Neural crest cell (in vitro differentiated cells): ENCODE measurements around the gene KRT10. TPM values are rescaled to one million over a fixed set of nuclear protein-coding genes. Genes with fewer than 3 reads are reported as not detected.

Source experiments
- DNase-seq: peaks from one replicate; pipeline ENCODE4 v3.0.0; 2021; ENCODE audit warnings: low read depth, mixed read lengths, low spot score
- H3K27ac Mint-ChIP-seq: one replicate; pipeline ENCODE4 v1.8.0; 2021; ENCODE audit warnings: mild to moderate bottlenecking, mixed read lengths; ENCODE audit not compliant: unreplicated experiment
- H3K27me3 Mint-ChIP-seq: 2 replicates; pipeline ENCODE4 v1.8.0; 2021; ENCODE audit warnings: low read depth, mild to moderate bottlenecking, mixed read lengths
- H3K36me3 Mint-ChIP-seq: 2 replicates; pipeline ENCODE4 v1.8.0; 2021; ENCODE audit warnings: low read depth, mild to moderate bottlenecking, mixed read lengths
- H3K4me1 Mint-ChIP-seq: 2 replicates; pipeline ENCODE4 v1.8.0; 2021; ENCODE audit warnings: mixed read lengths
- H3K4me3 Mint-ChIP-seq: one replicate; pipeline ENCODE4 v1.8.0; 2021; ENCODE audit warnings: mild to moderate bottlenecking, mixed read lengths
- H3K9me3 Mint-ChIP-seq: 2 replicates; pipeline ENCODE4 v1.8.0; 2021; ENCODE audit warnings: mixed read lengths
- total RNA-seq: library from RNA; stranded (reverse); gene quantifications from 2 replicates; pipeline ENCODE4 v1.2.1, GENCODE V29; 2021
- TF ChIP-seq, protein P1 (sequence below): fragments of 200-600 bp; sonication (generic); conservative IDR thresholded peaks from 2 replicates; pipeline ENCODE4 v1.5.0; 2021; ENCODE audit warnings: antibody characterized with exemption, mild to moderate bottlenecking

KRT10 gene
- total RNA-seq, 1 donor from 2014 or later: 39.1 TPM

DNA sequence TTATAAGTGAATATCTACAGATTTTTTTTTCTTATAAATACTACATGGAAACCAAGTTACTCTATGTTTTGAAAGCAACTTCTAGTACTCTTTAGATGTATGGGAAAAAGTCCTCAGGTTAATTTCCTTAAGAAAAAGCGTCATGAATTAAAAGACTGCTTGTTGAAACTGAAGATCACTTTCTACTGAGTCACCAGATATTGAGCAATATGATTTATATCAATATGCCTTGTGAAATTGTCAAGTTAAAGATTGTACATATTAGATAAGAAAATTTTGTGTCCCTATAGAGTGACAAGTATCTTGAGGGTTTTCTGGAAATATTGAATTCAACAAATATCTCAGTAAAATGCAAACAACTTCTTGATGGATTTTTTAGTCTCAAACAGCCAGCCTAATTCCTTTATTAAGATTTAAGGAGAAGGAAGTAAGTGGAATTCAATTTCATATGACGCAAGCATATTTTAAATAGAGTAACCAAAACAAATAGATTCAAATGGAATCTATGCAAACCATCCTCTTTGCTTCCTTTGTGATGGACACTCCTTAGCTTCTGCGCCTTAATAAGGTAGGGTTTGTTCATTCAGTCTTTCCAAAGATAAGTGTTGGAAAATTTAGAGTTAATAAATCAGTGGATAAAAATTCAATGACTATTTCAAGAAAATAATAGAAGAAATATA lies 28.0 kb upstream of the KRT10 start:
- H3K27me3 Mint-ChIP-seq: peaks cover 37% of the 10 kb centered on the region
- no peaks in the 10 kb centered on the region for H3K9me3 Mint-ChIP-seq
- no peak for DNase-seq
- H3K27ac Mint-ChIP-seq: no peak overlapping the region
- TF ChIP-seq, protein P1, sequence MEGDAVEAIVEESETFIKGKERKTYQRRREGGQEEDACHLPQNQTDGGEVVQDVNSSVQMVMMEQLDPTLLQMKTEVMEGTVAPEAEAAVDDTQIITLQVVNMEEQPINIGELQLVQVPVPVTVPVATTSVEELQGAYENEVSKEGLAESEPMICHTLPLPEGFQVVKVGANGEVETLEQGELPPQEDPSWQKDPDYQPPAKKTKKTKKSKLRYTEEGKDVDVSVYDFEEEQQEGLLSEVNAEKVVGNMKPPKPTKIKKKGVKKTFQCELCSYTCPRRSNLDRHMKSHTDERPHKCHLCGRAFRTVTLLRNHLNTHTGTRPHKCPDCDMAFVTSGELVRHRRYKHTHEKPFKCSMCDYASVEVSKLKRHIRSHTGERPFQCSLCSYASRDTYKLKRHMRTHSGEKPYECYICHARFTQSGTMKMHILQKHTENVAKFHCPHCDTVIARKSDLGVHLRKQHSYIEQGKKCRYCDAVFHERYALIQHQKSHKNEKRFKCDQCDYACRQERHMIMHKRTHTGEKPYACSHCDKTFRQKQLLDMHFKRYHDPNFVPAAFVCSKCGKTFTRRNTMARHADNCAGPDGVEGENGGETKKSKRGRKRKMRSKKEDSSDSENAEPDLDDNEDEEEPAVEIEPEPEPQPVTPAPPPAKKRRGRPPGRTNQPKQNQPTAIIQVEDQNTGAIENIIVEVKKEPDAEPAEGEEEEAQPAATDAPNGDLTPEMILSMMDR: no peak
- no peaks in the 10 kb centered on the region for H3K4me1 Mint-ChIP-seq
- no peak overlapping the region for H3K4me3 Mint-ChIP-seq
- no peaks in the 10 kb centered on the region for H3K36me3 Mint-ChIP-seq

- no peaks in the 10 kb centered on the region for H3K36me3 Mint-ChIP-seq
- H3K9me3 Mint-ChIP-seq: no peaks in the 10 kb centered on the region
- H3K27me3 Mint-ChIP-seq: peaks cover 44% of the 10 kb centered on the region
Observed at GRCh38 chr17:40849723-40850122, 27.3 kb upstream of the KRT10 start.

GRCh38 chr17:40848583-40849235 lies 26.3 kb upstream of the KRT10 start:
- Mint-ChIP-seq H3K27ac (no peak overlapping the region), H3K27me3 (peaks cover 51% of the 10 kb centered on the region), H3K4me3 (no peak overlapping the region), H3K4me1 (no peaks in the 10 kb centered on the region), H3K9me3 (no peaks in the 10 kb centered on the region), H3K36me3 (no peaks in the 10 kb centered on the region)
- no peak for DNase-seq
- TF ChIP-seq, protein P1: no peak

More at GRCh38 chr17:40849723-40850122, 27.3 kb upstream of the KRT10 start:
- Mint-ChIP-seq H3K4me3 (no peak overlapping the region), H3K4me1 (no peaks in the 10 kb centered on the region), H3K27ac (no peak overlapping the region)
- TF ChIP-seq, protein P1: no peak
- DNase-seq: no peak

DNA sequence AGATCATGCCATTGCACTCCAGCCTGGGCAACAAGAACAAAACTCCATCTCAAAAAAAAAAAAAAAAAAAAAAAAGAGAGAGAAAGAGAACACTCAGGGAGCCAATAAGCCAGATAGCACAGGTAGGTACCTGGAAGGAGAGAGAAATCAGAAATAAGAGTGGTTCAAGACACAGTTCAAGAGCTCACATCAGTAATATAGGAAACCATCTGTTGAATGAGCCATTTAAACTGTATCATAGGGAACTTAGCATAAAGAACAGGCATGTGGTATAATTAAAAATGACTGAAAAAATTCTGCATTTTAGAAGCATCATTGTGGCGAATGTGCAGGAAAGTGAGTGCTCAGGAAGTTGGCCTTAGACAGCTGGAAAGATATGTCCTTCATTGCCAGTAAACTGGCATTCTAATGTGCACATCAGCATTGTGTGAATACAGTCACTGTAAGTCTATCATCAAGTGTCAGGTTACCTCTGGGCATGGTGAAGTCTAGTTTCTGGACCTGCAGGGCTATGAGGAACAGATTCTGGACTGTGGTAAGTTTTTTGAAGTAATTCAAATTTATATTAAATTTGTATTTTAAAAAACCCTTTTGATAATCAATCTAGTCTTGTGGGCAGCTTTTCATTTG lies 24.2 kb upstream of the KRT10 start:
- TF ChIP-seq, protein P1: no peak
- Mint-ChIP-seq H3K27ac (no peak overlapping the region), H3K4me3 (no peak overlapping the region), H3K4me1 (no peaks in the 10 kb centered on the region), H3K36me3 (no peaks in the 10 kb centered on the region), H3K27me3 (peaks cover 55% of the 10 kb centered on the region), H3K9me3 (no peaks in the 10 kb centered on the region)
- no peak for DNase-seq

DNA sequence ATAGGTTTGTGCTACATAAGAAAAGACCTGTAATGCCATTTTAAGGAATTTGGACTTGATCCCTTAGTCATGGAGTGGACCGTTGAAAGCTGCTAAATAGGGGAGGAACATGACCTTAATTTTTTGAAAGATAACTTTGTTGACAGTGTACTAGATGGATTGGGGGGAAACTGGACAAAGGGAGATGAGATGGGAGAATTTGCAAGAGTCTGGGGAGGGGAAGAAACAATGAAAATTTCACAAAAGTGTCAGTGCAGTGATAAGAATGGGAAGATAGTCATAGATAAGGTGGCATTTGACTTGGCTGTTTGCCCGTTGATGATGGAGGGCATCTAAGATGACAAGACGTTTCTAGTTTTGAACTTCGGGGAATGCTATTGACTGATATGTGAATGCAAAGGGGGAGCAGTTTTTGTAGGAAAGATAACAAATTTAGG lies 22.3 kb upstream of the KRT10 start:
- TF ChIP-seq, protein P1: no peak
- H3K4me3 Mint-ChIP-seq: no peak overlapping the region
- peaks cover 58% of the 10 kb centered on the region for H3K27me3 Mint-ChIP-seq
- H3K4me1 Mint-ChIP-seq: no peaks in the 10 kb centered on the region
- DNase-seq: no peak
- H3K27ac Mint-ChIP-seq: no peak overlapping the region
- H3K9me3 Mint-ChIP-seq: no peaks in the 10 kb centered on the region
- H3K36me3 Mint-ChIP-seq: no peaks in the 10 kb centered on the region
